ENCODE results near the gene MDM4.
A peak's percentile ranks its signal among the peaks of the same experiment; 100 is the strongest.
"Not testable (repeated sequence)": the region's sequence is repeated elsewhere in the genome, so short reads cannot be mapped to it uniquely, and the experiment has no call there.

The MDM4 gene

DNA sequence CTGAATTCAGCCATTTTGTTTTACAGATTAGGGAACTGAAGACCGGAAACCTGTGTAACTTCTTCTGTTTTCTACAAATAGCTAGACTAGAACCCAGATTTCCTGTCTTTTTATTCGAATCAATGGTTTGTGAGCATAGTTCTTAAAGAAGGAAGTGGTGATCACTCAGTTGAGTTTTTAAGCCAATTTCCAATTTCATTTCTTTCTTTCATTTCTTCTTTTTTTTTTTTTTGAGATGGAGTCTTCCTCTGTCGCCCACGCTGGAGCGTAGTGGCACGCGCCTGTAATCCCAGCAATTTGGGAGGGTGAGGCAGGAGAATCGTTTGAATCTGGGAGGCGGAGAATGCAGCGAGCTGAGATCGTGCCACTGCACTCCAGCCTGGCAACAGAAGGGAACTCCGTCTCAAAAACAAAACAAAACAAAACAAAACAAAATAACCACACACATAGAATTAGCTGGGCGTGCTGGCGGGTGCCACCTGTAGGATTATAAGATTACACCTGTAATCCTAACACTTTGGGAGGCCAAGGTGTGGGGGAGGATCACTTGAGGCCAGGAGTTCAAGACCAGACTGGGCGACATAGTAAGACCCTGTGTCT is 3.0 kb upstream of the MDM4 start:
- in situ Hi-C loops (cut with HindIII; ENCODE audit: low sequenced_read_pairs), result no loop called here
- H3K4me3 ChIP-seq (ENCODE audit: low read depth, low read length), result no peak overlapping the region
- DNase-seq (ENCODE audit: low read depth), result no peak
- TF ChIP-seq, protein P1, sequence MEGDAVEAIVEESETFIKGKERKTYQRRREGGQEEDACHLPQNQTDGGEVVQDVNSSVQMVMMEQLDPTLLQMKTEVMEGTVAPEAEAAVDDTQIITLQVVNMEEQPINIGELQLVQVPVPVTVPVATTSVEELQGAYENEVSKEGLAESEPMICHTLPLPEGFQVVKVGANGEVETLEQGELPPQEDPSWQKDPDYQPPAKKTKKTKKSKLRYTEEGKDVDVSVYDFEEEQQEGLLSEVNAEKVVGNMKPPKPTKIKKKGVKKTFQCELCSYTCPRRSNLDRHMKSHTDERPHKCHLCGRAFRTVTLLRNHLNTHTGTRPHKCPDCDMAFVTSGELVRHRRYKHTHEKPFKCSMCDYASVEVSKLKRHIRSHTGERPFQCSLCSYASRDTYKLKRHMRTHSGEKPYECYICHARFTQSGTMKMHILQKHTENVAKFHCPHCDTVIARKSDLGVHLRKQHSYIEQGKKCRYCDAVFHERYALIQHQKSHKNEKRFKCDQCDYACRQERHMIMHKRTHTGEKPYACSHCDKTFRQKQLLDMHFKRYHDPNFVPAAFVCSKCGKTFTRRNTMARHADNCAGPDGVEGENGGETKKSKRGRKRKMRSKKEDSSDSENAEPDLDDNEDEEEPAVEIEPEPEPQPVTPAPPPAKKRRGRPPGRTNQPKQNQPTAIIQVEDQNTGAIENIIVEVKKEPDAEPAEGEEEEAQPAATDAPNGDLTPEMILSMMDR (IDR thresholded peaks at IDR 0.05; ENCODE audit: low read depth, low read length, missing control alignments), result no peak

DNA sequence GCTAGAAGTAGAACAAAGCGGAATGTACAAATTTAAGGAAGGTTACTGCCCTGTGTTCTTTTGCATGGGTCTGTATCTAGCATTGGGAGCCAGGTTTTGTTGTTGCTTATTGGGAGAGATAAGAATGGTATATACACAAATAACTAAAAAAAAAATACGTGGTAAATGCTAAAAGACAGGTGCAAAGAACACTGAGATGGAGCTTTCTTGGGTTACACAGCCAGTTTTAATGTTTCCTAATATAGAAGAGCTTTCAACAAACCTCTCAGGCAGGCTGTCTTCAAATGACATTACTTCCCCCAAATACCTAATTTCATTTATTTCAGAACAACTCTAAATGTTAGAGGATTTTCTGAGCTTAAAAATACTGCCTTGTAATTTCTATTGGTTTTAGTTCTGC is 1.4 kb upstream of the MDM4 start:
- no peak overlapping the region for H3K4me3 ChIP-seq (ENCODE audit: low read depth, low read length)
- TF ChIP-seq, protein P1 (IDR thresholded peaks at IDR 0.05; ENCODE audit: low read depth, low read length, missing control alignments), result no peak
- in situ Hi-C loops (cut with HindIII; ENCODE audit: low sequenced_read_pairs), result no loop called here
- DNase-seq (ENCODE audit: low read depth), result no peak

DNA sequence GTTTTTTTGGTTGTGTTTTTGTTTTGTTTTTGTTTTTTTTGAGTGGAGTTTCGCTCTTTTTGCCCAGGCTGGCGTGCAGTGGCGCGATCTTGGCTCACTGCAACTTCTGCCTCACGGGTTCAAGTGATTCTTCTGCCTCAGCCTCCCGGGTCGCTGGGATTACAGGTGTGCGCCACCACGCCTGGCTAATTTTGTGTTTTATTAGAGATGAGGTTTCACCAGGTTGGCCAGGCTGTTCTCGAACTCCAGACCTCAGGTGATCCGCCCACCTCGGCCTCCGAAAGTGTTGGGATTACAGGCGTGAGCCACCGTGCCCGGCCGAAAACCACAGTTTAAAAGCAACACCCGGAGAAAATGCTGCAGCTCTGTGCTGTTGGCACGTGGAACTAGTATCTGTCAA is 1.2 kb downstream of the MDM4 start:
- in situ Hi-C loops (cut with HindIII; ENCODE audit: low sequenced_read_pairs); DNase-seq (ENCODE audit: low read depth): not testable (repeated sequence)
- peak overlapping the region; percentile 76 for H3K4me3 ChIP-seq (ENCODE audit: low read depth, low read length)

DNA sequence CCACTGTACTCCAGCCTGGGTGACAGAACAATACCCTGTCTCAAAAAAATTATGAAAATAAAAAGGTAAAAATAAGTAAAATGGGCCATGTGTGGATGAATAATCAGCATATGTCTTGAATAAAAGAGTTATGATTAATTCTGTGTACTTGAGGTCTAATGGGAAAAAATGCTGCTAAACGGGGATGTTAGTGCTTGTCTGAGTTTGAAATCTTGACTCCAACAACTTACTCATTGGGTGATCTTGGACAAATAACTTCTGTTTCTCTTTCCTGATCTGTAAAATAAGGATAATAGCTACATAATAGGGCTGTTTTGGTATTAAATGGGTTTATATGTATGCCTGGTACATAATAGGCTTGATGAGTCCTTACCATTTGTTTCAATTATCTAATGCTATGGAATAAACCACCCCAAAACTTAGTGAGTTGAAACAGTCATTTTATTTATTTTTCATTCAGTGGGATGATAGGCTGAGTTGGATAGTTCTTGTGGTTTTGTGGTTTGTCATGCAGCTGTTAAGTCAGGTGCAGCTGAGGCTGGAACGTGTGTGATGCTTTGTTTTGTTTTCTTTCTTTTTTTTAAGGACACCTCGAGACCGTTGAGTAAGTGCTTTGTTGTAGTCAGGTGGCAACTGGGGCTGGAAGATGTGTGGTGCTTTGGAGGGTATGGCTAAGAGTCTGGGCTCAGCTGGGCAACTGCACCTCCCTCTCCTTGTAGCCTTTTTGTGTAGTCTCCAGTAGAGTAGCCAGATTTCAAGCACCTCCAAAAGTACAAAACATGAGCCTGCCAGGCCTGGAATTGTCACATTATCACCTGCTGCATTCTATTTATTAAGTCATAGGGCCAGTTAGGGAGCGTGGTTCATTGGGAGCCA is 4.9 kb downstream of the MDM4 start:
- DNase-seq (ENCODE audit: low read depth), result peak; percentile 40
- no peak overlapping the region for H3K4me3 ChIP-seq (ENCODE audit: low read depth, low read length)
- in situ Hi-C loops (cut with HindIII; ENCODE audit: low sequenced_read_pairs), result no loop called here
- TF ChIP-seq, protein P1 (IDR thresholded peaks at IDR 0.05; ENCODE audit: low read depth, low read length, missing control alignments), result no peak

DNA sequence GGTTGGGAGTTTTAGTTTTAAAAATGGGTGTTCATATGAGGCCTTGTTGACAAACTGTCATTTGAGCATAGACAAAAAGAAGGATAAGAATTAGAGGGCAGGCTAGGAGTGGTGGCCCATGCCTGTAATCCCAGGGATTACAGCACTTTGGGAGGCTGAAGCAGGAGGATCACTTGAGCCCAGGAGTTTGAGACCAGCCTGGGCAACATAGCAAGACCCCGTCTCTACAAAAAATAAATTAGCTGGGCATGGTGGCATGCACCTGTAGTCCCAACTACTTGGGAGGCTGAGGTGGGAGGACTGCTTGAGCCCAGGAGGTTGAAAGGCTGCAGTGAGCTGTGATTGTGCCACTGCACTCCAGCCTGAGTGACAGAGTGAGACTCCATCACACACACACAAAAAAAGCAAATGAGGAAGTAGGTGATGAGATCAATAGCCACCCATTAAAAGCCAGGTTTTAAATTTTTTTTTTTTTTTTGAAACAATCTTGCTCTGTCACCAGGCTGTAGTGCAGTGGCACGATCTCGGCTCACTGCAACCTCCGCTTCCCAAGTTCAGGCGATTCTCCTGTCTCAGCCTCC is 5.8 kb downstream of the MDM4 start:
- H3K4me3 ChIP-seq (ENCODE audit: low read depth, low read length); in situ Hi-C loops (cut with HindIII; ENCODE audit: low sequenced_read_pairs); DNase-seq (ENCODE audit: low read depth): not testable (repeated sequence)

DNA sequence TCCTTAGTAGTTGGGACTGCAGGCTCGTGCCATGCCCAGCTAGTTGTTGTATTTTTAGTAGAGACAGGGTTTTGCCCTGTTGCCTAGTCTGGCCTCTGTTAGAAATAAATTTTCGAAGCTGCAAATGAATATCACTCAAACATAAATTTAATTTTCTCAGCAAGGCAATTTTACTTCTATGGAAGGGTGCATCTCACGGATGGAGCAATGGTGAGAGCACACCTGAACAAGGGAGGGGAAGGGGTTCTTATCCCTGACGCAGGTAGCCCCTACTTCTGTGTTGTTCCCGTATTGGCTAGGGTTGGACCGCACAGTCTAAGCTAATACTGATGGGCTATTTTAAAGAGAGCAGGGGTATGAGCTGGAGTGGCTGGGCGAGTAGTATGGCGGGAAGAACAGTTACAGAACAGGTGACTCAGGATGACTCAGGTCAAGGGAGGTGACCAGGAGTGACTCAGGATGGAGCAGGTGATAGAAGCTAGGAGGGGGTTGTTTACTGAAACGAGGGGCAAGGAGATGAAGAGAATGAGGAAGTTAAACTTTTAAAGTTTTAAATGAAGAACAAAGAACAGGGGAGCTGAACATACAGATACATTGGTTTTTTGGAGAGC is 7.5 kb downstream of the MDM4 start:
- TF ChIP-seq, protein P1 (IDR thresholded peaks at IDR 0.05; ENCODE audit: low read depth, low read length, missing control alignments), result no peak
- no peak for DNase-seq (ENCODE audit: low read depth)
- in situ Hi-C loops (cut with HindIII; ENCODE audit: low sequenced_read_pairs), result no loop called here
- H3K4me3 ChIP-seq (ENCODE audit: low read depth, low read length), result no peak overlapping the region

DNA sequence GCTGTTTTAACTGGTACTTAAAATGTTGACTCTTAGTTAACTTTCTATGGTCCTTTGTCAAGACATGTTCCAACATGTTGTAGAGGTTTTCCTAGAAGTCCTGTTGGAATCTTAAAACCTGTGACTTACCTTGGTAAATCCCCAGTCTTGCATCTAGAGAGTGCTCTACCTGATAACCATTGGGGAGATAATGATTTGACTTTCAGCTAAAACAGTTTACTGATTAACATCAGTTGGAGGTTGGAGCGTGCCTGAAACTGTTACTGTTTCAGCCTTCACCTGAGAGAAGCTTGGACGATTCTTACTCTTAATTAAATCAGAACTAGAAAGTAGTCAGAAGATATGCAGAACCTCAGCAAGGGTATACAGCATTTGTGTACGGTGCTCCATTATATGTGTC is 8.8 kb downstream of the MDM4 start:
- no peak for DNase-seq (ENCODE audit: low read depth)
- in situ Hi-C loops (cut with HindIII; ENCODE audit: low sequenced_read_pairs), result no loop called here
- TF ChIP-seq, protein P1 (IDR thresholded peaks at IDR 0.05; ENCODE audit: low read depth, low read length, missing control alignments), result no peak
- H3K4me3 ChIP-seq (ENCODE audit: low read depth, low read length), result no peak overlapping the region

Measured in astrocyte of the cerebellum (primary cell).